Endothelial cell of umbilical vein (primary cell): ENCODE results near the gene GAS2L2. TPM values are rescaled to one million over a fixed set of nuclear protein-coding genes. Genes with fewer than 3 reads are reported as not detected.

Source experiments
- BruUV-seq: library from RNA; stranded (reverse); fragments of 400-500 nt; replicated peaks from 2 replicates; lab custom pipeline; 2021; lab: Mats Ljungman, UMichigan
- CTCF ChIA-PET: fragments of 300-600, 350-600 bp; sonication (Branson Sonifier 250); formaldehyde crosslinking; loops from one replicate; lab custom pipeline; 2021; ENCODE audit warnings: antibody characterized with exemption, inconsistent platforms; lab: Charles Lee
- POLR2A ChIA-PET: fragments of 300-600, 350-600 bp; sonication (Branson Sonifier 250); formaldehyde crosslinking; loops from one replicate; lab custom pipeline; 2021; ENCODE audit warnings: antibody characterized with exemption, inconsistent platforms; lab: Charles Lee
- DNase-seq: peaks from one replicate; pipeline ENCODE4 v3.0.0-alpha.2; 2011; ENCODE audit warnings: low read depth, low spot score
- FAIRE-seq: peaks from 2 replicates; lab custom pipeline; 2011; peaks lifted over from hg19 to GRCh38; lab: Jason Lieb, UNC
- H2AFZ ChIP-seq: 2 replicates; pipeline ENCODE4 v1.6.0; 2012; ENCODE audit warnings: low read depth, low read length, control low read depth, inconsistent platforms
- H3K27ac ChIP-seq: 2 replicates; pipeline ENCODE4 v1.5.1; 2011; ENCODE audit warnings: low read depth, mild to moderate bottlenecking, control low read depth, low read length, moderate library complexity; ENCODE audit not compliant: insufficient read depth
- H3K27me3 ChIP-seq, 2 experiments: 2 replicates each; pipeline versions ENCODE4 v1.6.0 to v1.6.1; 2011; ENCODE audit warnings: low read length in 2 of 2, mixed read lengths in 1 of 2; ENCODE audit not compliant: control insufficient read depth in 2 of 2, insufficient read depth in 2 of 2
- H3K36me3 ChIP-seq, 2 experiments: 2 replicates in 1 of 2; 3 replicates in 1 of 2; pipeline ENCODE4 v1.5.1; 2011; ENCODE audit warnings: low read length in 2 of 2, mild to moderate bottlenecking in 1 of 2, moderate library complexity in 1 of 2; ENCODE audit not compliant: control insufficient read depth in 2 of 2, insufficient read depth in 2 of 2; ENCODE audit errors: extremely low read depth in 1 of 2
- H3K4me1 ChIP-seq: 3 replicates; pipeline ENCODE4 v1.5.1; 2011; ENCODE audit warnings: mild to moderate bottlenecking, low read length; ENCODE audit not compliant: control insufficient read depth, insufficient read depth; ENCODE audit errors: extremely low read depth
- H3K4me2 ChIP-seq: 2 replicates; pipeline ENCODE4 v1.6.1; 2011; ENCODE audit warnings: low read length, control low read depth, mixed read lengths; ENCODE audit not compliant: insufficient read depth
- H3K4me3 ChIP-seq, 3 experiments: fragments of 200-600 bp in 1 of 3; sonication (generic), shearing (Covaris generic) in 1 of 3; replicated peaks in 1 of 3; 2 replicates each; pipeline ENCODE4 v1.5.1; 2011 to 2016; ENCODE audit warnings: control low read depth in 3 of 3, low read length in 3 of 3, mild to moderate bottlenecking in 2 of 3, inconsistent platforms in 1 of 3, low read depth in 1 of 3, moderate library complexity in 1 of 3; ENCODE audit not compliant: insufficient read depth in 1 of 3
- H3K79me2 ChIP-seq: 2 replicates; pipeline ENCODE4 v1.6.0; 2012; ENCODE audit warnings: low read length, inconsistent platforms; ENCODE audit not compliant: control insufficient read depth, insufficient read depth
- H3K9ac ChIP-seq: replicated peaks from 2 replicates; pipeline ENCODE3; 2011; ENCODE audit warnings: low read length, control low read depth; ENCODE audit not compliant: insufficient read depth; ENCODE audit errors: extremely low read depth
- H3K9me1 ChIP-seq: replicated peaks from 3 replicates; pipeline ENCODE4 v1.6.0; 2011; ENCODE audit warnings: mild to moderate bottlenecking, low read length; ENCODE audit not compliant: control insufficient read depth, insufficient read depth; ENCODE audit errors: extremely low read depth
- H3K9me3 ChIP-seq: replicated peaks from 2 replicates; pipeline ENCODE4 v1.5.1; 2012; ENCODE audit warnings: low read length, inconsistent platforms; ENCODE audit not compliant: control insufficient read depth, insufficient read depth
- H4K20me1 ChIP-seq: replicated peaks from 2 replicates; pipeline ENCODE3; 2011; ENCODE audit warnings: mild to moderate bottlenecking, low read length; ENCODE audit not compliant: control insufficient read depth, insufficient read depth; ENCODE audit errors: extremely low read depth
- EZH2 ChIP-seq: IDR thresholded peaks from 2 replicates; pipeline ENCODE4 v1.6.1; 2012; ENCODE audit warnings: borderline replicate concordance, low read depth, mild to moderate bottlenecking, moderate library complexity, low read length, inconsistent platforms; ENCODE audit not compliant: severe bottlenecking
- FOS ChIP-seq: IDR thresholded peaks from 2 replicates; pipeline ENCODE4 v1.6.1; 2011; ENCODE audit warnings: mild to moderate bottlenecking, low read length, moderate library complexity, borderline replicate concordance; ENCODE audit not compliant: insufficient read depth
- GATA2 ChIP-seq: IDR thresholded peaks from 2 replicates; pipeline ENCODE4 v1.7.0; 2011; ENCODE audit warnings: low read depth, mild to moderate bottlenecking, moderate library complexity, mixed read lengths, low read length; ENCODE audit not compliant: insufficient read length, insufficient read depth
- JUN ChIP-seq: IDR thresholded peaks from 2 replicates; pipeline ENCODE4 v1.6.1; 2011; ENCODE audit warnings: borderline replicate concordance, low read depth; ENCODE audit not compliant: insufficient read length, insufficient read depth
- MYC ChIP-seq: IDR thresholded peaks from one replicate; pipeline ENCODE4 v1.6.1; 2011; ENCODE audit warnings: mild to moderate bottlenecking, low read depth, low read length
- POLR2A ChIP-seq: IDR thresholded peaks from 2 replicates; pipeline ENCODE4 v1.6.1; 2012; ENCODE audit warnings: low read depth, mild to moderate bottlenecking, control low read depth, low read length
- POLR2AphosphoS5 ChIP-seq: IDR thresholded peaks from 2 replicates; pipeline ENCODE4 v1.6.1; 2012; ENCODE audit warnings: low read depth, mild to moderate bottlenecking, control low read depth, low read length, moderate library complexity; ENCODE audit not compliant: insufficient read depth
- dilution Hi-C: fragments of 300-500 bp; cut with MboI; formaldehyde crosslinking; loops from one replicate; pipeline ENCODE4 v1.15.0; 2019; ENCODE audit warnings: low sequenced_read_pairs; ENCODE audit not compliant: extremely low pct_ligation_motif_present
- intact Hi-C: fragments of 100-400 bp; cut with micrococcal nuclease; formaldehyde crosslinking; loops from one replicate; pipeline ENCODE4 v1.10.0; 2022
- polyA plus RNA-seq, 4 experiments: library from polyadenylated mRNA; depleted of rRNA in 3 of 4; stranded (reverse) in 3 of 4; unstranded in 1 of 4; fragments of >200 nt; gene quantifications; 2 replicates each; pipeline versions ENCODE4 v1.2.1 to v1.2.3, GENCODE V29; 2011 to 2012; ENCODE audit warnings: missing spikeins in 1 of 4
- total RNA-seq: library from RNA; stranded (reverse); gene quantifications from 2 replicates; pipeline ENCODE4 v1.2.3, GENCODE V29; 2021
- TF ChIP-seq, protein P1 (sequence below): IDR thresholded peaks from 2 replicates; pipeline ENCODE4 v1.6.1; 2011; ENCODE audit not compliant: insufficient read depth, insufficient read length
- TF ChIP-seq, protein P2 (sequence below), 2 donors: IDR thresholded peaks; 1 replicate in 1 of 2; 2 replicates in 1 of 2; pipeline ENCODE4 v1.5.1; 2011; ENCODE audit warnings: low read length in 2 of 2, mild to moderate bottlenecking in 2 of 2, moderate library complexity in 2 of 2, control low read depth in 1 of 2, inconsistent platforms in 1 of 2, low read depth in 1 of 2; ENCODE audit not compliant: insufficient read depth in 1 of 2; ENCODE audit errors: extremely low read depth in 1 of 2

The GAS2L2 gene
- total and polyA plus RNA-seq, 2 donors (not counting 3 experiments of a cell fraction or from before 2014, with no cell fraction given) = not detected

DNA sequence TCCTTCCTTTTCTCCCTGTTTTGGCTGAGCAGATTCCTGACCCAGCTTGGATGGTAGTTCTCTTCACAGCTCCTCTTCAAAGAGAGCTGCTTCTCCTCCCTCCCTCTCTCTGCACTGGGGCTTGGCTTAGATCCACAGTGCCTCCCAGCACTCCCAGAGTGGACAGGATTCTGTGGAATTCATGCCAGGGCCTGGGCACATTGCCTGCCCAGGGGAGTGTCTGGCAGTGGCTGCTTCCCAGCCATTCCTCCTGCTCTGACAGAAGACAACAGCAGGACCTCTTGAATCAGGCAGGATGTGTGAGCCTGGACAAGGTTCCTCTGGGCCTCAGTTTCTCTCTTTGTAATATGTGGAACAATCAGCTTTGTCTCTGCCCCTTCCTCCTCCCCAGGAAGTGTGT, 46.9 kb upstream of the GAS2L2 start:
- Histone ChIP-seq H3K4me1 (peaks cover 27% of the 10 kb centered on the region), H2AFZ (peak overlapping the region; percentile 39), H3K79me2 (no peaks in the 10 kb centered on the region), H3K9ac (no peak overlapping the region), H3K27me3 (peaks cover 9 to 27% of the 10 kb centered on the region in 2 experiments), H3K9me3 (no peaks in the 10 kb centered on the region), H3K27ac (no peak overlapping the region), H3K9me1 (no peaks in the 10 kb centered on the region), H3K4me2 (no peak overlapping the region), H3K4me3 (no peak overlapping the region), H3K36me3 (no peaks in the 10 kb centered on the region), H4K20me1 (no peaks in the 10 kb centered on the region)
- dilution Hi-C loops (no loop called here), intact Hi-C loops (loop anchor here (10.0 kb wide), 2 partner anchors 425 to 555 kb away; partner anchors contain the start of genes SLFN11 and SLFN5)
- TF ChIP-seq MYC = no peak
- no peak for TF ChIP-seq GATA2
- TF ChIP-seq JUN = no peak
- TF ChIP-seq EZH2 = no peak
- TF ChIP-seq, protein P1, sequence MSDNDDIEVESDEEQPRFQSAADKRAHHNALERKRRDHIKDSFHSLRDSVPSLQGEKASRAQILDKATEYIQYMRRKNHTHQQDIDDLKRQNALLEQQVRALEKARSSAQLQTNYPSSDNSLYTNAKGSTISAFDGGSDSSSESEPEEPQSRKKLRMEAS = no peak
- TF ChIP-seq POLR2AphosphoS5 = no peak
- TF ChIP-seq FOS = no peak
- TF ChIP-seq, protein P2, sequence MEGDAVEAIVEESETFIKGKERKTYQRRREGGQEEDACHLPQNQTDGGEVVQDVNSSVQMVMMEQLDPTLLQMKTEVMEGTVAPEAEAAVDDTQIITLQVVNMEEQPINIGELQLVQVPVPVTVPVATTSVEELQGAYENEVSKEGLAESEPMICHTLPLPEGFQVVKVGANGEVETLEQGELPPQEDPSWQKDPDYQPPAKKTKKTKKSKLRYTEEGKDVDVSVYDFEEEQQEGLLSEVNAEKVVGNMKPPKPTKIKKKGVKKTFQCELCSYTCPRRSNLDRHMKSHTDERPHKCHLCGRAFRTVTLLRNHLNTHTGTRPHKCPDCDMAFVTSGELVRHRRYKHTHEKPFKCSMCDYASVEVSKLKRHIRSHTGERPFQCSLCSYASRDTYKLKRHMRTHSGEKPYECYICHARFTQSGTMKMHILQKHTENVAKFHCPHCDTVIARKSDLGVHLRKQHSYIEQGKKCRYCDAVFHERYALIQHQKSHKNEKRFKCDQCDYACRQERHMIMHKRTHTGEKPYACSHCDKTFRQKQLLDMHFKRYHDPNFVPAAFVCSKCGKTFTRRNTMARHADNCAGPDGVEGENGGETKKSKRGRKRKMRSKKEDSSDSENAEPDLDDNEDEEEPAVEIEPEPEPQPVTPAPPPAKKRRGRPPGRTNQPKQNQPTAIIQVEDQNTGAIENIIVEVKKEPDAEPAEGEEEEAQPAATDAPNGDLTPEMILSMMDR (IDR thresholded peaks at IDR 0.05; ENCODE audit: extremely low read depth in 1 of 2, insufficient read depth in 1 of 2, low read depth in 1 of 2, low read length in 2 of 2) = no peak
- TF ChIP-seq POLR2A = no peak
- BruUV-seq = no TSS peak
- FAIRE-seq (no peak), DNase-seq (peak; percentile 74)
- ChIA-PET POLR2A (interaction anchor here (1.1 kb wide), 1 partner anchor 9 kb away, joined by 6 read pairs; the partner anchor contains the start of gene TAF15), CTCF (interaction anchor here (0.8 to 8.1 kb wide), 7 partner anchors 9 to 186 kb away, joined by 3 to 68 read pairs (median 4); partner anchors contain the start of gene TAF15)
